ENCODE measurements around the gene WDR33. TPM values are rescaled to one million over a fixed set of nuclear protein-coding genes. Genes with fewer than 3 reads are reported as not detected.
A peak's percentile ranks its signal among the peaks of the same experiment; 100 is the strongest.

Gene WDR33
- total and polyA plus RNA-seq, 2 of the 13 experiments (the other 11 are each of a cell fraction or from before 2014, with no cell fraction given) = 54.9 to 78.2 TPM

- peak; percentile 59 for TF ChIP-seq SKI (IDR thresholded peaks at IDR 0.05; ENCODE audit: partially characterized antibody)
- 0 out of 2 replicates have a peak, but pooled peaks have one; percentile 83 for TF ChIP-seq ZNF780A (CRISPR knock-in tag; IDR thresholded peaks at IDR 0.05)
- TF ChIP-seq MIER2 (CRISPR knock-in tag; IDR thresholded peaks at IDR 0.05) = peak; percentile 63; the same call in 1 of the 2 replicates
- TF ChIP-seq ZNF230 (CRISPR knock-in tag; IDR thresholded peaks at IDR 0.05) = peak; percentile 99
- TF ChIP-seq ZBTB46 (CRISPR knock-in tag; IDR thresholded peaks at IDR 0.05; ENCODE audit: borderline replicate concordance) = 0 out of 2 replicates have a peak, but pooled peaks have one; percentile 69
- peak; percentile 45; the same call in 1 of the 2 replicates for TF ChIP-seq PHF21A (CRISPR knock-in tag; IDR thresholded peaks at IDR 0.05)
- peak; percentile 65 for TF ChIP-seq FOXO1 (CRISPR knock-in tag; IDR thresholded peaks at IDR 0.05)
- TF ChIP-seq ZNF253 (CRISPR knock-in tag; IDR thresholded peaks at IDR 0.05; ENCODE audit: borderline replicate concordance) = 0 out of 2 replicates have a peak, but pooled peaks have one; percentile 73
- peak; percentile 32; the same call in 1 of the 2 replicates for TF ChIP-seq ZNF256 (CRISPR knock-in tag; conservative IDR thresholded peaks at IDR 0.05)
- peak; percentile 80 for TF ChIP-seq ARID5B (CRISPR knock-in tag; IDR thresholded peaks at IDR 0.05)
- no peak for TF ChIP-seq PAF1 (CRISPR knock-in tag; IDR thresholded peaks at IDR 0.05)
- peak; percentile 96 for TF ChIP-seq HNRNPLL (IDR thresholded peaks at IDR 0.05; ENCODE audit: low read depth, low read length, poor library complexity, severe bottlenecking)
- peak; percentile 70 for TF ChIP-seq FOXA3 (CRISPR knock-in tag; IDR thresholded peaks at IDR 0.05)
- peak; percentile 9; the same call in 1 of the 2 replicates for TF ChIP-seq FOXP4 (CRISPR knock-in tag; IDR thresholded peaks at IDR 0.05)
- TF ChIP-seq ZNF773 (CRISPR knock-in tag; IDR thresholded peaks at IDR 0.05; ENCODE audit: borderline replicate concordance) = no peak; the same call in 1 of the 2 replicates
- no peak; the same call in 1 of the 2 replicates for TF ChIP-seq SATB2 (CRISPR knock-in tag; IDR thresholded peaks at IDR 0.05)
- peak; percentile 95 for TF ChIP-seq ZNF512B (CRISPR knock-in tag; IDR thresholded peaks at IDR 0.05; ENCODE audit: borderline replicate concordance)
- peak; percentile 76 for TF ChIP-seq TSC22D2 (CRISPR knock-in tag; IDR thresholded peaks at IDR 0.05; ENCODE audit: borderline replicate concordance)
These were observed at the start of gene WDR33 (continued) for GRCh38 chr2:127810619-127811396.
